Stimulated activated CD8-positive, alpha-beta memory T cell treated with anti-CD3 and anti-CD28 coated beads, Interleukin-4, amount 100 ng/mL, for 4 hours (primary cell): ENCODE results near the gene MYLIP.

ENCODE experiments used
- DNase-seq, 2 donors: peaks; one replicate each; pipeline ENCODE4 v3.0.0-alpha.2; 2020; ENCODE audit warnings: low read depth in 2 of 2, low spot score in 1 of 2

MYLIP gene

GRCh38 chr6:16106991-16107787 is 21.7 kb upstream of the MYLIP start:
- DNase-seq = no peak

- no peak for DNase-seq
Observed at GRCh38 chr6:16108419-16108818, 20.5 kb upstream of the MYLIP start.

- DNase-seq = no peak
Observed at GRCh38 chr6:16108921-16109658, 19.8 kb upstream of the MYLIP start.

- no peak for DNase-seq
Observed at GRCh38 chr6:16109659-16110305, 19.1 kb upstream of the MYLIP start.

- no peak for DNase-seq
Observed at GRCh38 chr6:16118825-16119224, 10.1 kb upstream of the MYLIP start.

GRCh38 chr6:16121339-16121738 is 7.5 kb upstream of the MYLIP start:
- DNase-seq = no peak

GRCh38 chr6:16122197-16122596 is 6.7 kb upstream of the MYLIP start:
- DNase-seq = no peak

GRCh38 chr6:16124198-16125180 is 4.4 kb upstream of the MYLIP start:
- DNase-seq = no peak

GRCh38 chr6:16126056-16126455 is 2.8 kb upstream of the MYLIP start:
- DNase-seq = no peak

- no peak for DNase-seq
Observed at GRCh38 chr6:16126861-16127260, 2.0 kb upstream of the MYLIP start.

- no peak for DNase-seq
Observed at GRCh38 chr6:16127471-16127870, 1.4 kb upstream of the MYLIP start.

GRCh38 chr6:16129623-16130401 is 926 bp downstream of the MYLIP start:
- DNase-seq = peak in 1 of 2 donors; percentile 16

- DNase-seq = no peak
Observed at GRCh38 chr6:16130437-16130891, 1.6 kb downstream of the MYLIP start.

GRCh38 chr6:16130932-16131387 is 2.1 kb downstream of the MYLIP start:
- no peak for DNase-seq

- no peak for DNase-seq
Observed at GRCh38 chr6:16132909-16133308, 4.0 kb downstream of the MYLIP start.

GRCh38 chr6:16134430-16134829 is 5.5 kb downstream of the MYLIP start:
- no peak for DNase-seq

- no peak for DNase-seq
Observed at GRCh38 chr6:16135066-16135465, 6.2 kb downstream of the MYLIP start.

- DNase-seq = peak in 1 of 2 donors; percentile 26
Observed at GRCh38 chr6:16136091-16136490, 7.2 kb downstream of the MYLIP start.

- DNase-seq = peak in 1 of 2 donors; percentile 22
Observed at GRCh38 chr6:16136621-16137450, 8.0 kb downstream of the MYLIP start.
